ENCODE measurements around the gene VAPB.
"Not testable (repeated sequence)": the region's sequence is repeated elsewhere in the genome, so short reads cannot be mapped to it uniquely, and the experiment has no call there.

VAPB gene

GRCh38 chr20:58407966-58408557 is 19.0 kb downstream of the VAPB start:
- DNase-seq = no peak

- peak; percentile 22 for DNase-seq
Measured at GRCh38 chr20:58408603-58409246, 19.7 kb downstream of the VAPB start.

- not testable (repeated sequence) for DNase-seq
Measured at GRCh38 chr20:58414216-58414615, 25.2 kb downstream of the VAPB start.

- not testable (repeated sequence) for DNase-seq
Measured at GRCh38 chr20:58414786-58415185, 25.8 kb downstream of the VAPB start.

- no peak for DNase-seq
Measured at GRCh38 chr20:58416057-58416456, 27.0 kb downstream of the VAPB start.

GRCh38 chr20:58416835-58417234 is 27.8 kb downstream of the VAPB start:
- peak; percentile 14 for DNase-seq

- no peak for DNase-seq
Measured at GRCh38 chr20:58417438-58417837, 28.4 kb downstream of the VAPB start.

GRCh38 chr20:58418949-58419748 is 30.1 kb downstream of the VAPB start:
- DNase-seq = no peak

GRCh38 chr20:58420798-58421496 is 31.9 kb downstream of the VAPB start:
- no peak for DNase-seq

- no peak for DNase-seq
Measured at GRCh38 chr20:58421497-58421850, 32.4 kb downstream of the VAPB start.

- no peak for DNase-seq
Measured at GRCh38 chr20:58424218-58424969, 35.4 kb downstream of the VAPB start.

- DNase-seq = not testable (repeated sequence)
Measured at GRCh38 chr20:58427571-58427970, 38.5 kb downstream of the VAPB start.

GRCh38 chr20:58428364-58428763 is 39.3 kb downstream of the VAPB start:
- DNase-seq = no peak

GRCh38 chr20:58429303-58429702 is 40.3 kb downstream of the VAPB start:
- DNase-seq = no peak

GRCh38 chr20:58431134-58431533 is 42.1 kb downstream of the VAPB start:
- no peak for DNase-seq

- no peak for DNase-seq
Measured at GRCh38 chr20:58432186-58432954, 43.3 kb downstream of the VAPB start.

GRCh38 chr20:58433029-58433647 is 44.1 kb downstream of the VAPB start:
- no peak for DNase-seq

- DNase-seq = no peak
Measured at GRCh38 chr20:58433759-58434158, 44.7 kb downstream of the VAPB start.

GRCh38 chr20:58434326-58434725 is 45.3 kb downstream of the VAPB start:
- no peak for DNase-seq

- DNase-seq = no peak
Measured at GRCh38 chr20:58435237-58435636, 46.2 kb downstream of the VAPB start.
